Measurements from ENCODE around the gene PTPRN2.
"Not testable (repeated sequence)": the region's sequence is repeated elsewhere in the genome, so short reads cannot be mapped to it uniquely, and the experiment has no call there.

The PTPRN2 gene

DNA sequence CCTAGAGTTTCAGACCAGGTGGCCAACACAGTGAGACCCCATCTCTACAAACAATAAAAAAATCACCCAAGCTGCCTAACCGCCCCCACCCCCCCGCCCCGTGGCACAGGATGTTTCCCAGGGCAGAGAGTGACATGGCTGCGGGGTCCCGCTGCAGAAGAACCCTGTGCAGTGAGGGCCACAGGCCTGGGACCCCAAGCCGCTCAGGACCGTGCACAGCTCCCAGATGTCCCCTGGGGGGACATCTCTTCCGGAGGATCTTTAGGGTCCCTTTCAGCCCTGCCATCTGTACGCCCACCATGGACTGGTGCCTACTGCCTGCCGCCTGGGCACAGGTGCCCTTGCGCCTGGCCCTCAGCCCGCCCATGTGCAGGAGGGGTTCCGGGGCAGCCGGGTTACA lies 877.2 kb downstream of the PTPRN2 start:
- DNase-seq: no peak

- no peak for DNase-seq
Measured at GRCh38 chr7:157709531-157710251, 877.9 kb downstream of the PTPRN2 start.

GRCh38 chr7:157708919-157709295 lies 878.7 kb downstream of the PTPRN2 start:
- DNase-seq: no peak

DNA sequence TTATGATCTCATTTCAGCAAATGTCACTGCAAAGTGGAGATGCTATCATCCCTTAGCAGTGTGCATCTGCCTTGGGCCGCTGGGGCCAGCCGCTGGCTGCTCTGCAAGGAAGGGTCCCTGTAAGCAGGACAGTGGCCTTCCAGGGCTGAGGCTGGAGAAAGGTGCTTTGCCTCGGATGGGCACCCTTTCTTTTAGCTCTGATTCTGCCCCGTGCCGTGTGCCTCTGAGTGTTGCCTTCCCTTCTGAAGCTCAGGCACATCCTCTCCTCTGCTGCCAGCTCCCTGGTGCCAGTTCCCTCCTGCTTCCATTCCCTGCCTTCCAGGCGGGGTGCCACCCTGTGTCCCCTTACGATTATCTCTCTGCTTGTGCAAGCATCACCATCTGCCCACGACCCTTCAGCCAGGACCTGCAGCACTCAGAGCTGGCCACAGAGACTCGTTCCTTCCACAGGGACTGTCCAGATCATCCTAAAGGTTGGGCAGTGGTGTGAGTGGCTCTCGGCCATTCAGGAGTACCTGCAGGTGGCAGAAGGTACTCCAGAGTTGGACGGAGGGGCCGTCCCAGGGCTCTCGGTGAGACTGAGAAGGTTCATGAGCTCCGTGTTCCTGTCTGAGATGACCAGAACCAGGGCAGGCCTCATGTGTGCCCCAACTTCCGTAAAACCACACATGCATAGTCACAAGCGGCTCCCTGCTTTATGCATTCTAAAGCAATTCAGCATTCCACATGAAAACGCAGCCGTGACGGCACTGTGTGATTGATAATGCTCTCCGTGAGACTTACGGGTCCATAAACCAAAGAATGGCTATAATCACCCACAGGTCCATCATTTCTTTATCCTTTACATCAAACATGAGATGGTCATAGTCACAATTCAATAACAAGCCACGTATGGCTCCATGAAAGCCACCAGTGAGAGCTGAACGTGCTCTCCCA lies 879.4 kb downstream of the PTPRN2 start:
- no peak for DNase-seq

DNA sequence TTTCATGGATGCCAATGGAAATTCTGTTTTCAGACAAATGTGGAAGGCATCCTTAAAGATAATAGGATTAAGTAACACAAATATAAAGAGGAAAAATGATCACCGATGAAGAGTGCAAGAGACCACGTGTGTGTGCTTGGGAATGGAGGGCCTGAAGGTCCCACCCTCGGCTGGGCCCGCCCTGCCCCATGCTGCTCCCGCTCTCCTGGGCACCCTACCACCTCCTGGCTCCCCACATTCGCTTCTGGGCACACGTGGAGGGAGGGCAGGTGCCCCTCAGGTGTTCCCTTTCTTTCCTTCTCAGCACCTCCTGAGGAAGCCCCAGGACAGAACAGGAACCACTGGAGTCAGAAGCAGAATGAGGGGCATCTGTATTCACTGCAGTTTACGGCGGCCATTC lies 883.3 kb downstream of the PTPRN2 start:
- DNase-seq: no peak

DNA sequence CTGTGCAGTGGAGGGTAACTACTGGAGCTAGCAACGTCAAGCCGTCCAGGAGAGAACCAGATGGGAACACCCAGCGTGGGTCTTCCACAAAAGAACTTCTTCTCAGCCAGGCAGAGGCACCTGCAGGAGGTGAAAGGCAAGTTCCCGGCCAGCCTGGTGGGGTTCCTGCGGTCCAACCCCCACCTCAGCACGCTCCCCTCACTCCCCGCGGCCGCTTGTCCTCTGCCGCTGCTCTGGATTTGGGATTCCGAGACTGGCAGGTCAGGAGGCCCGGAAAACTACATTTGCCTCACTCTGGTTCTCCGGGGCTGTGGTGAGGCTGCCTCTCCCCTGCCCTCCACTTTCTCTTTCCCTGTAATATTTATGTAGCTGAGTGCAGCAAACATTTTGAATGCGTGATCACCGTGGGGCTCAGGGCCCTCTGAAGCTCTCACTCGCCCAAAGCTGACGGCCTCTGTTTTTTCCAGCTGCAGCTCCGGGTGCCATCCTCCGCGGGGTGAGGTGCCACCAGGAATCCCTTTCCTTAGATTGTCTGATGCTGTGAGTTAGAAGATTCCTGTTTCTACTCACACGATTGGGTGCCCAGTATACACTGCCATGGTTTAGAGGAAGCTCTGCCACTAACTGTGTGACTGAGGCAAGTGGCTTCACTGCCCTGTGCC lies 884.0 kb downstream of the PTPRN2 start:
- DNase-seq: no peak

DNA sequence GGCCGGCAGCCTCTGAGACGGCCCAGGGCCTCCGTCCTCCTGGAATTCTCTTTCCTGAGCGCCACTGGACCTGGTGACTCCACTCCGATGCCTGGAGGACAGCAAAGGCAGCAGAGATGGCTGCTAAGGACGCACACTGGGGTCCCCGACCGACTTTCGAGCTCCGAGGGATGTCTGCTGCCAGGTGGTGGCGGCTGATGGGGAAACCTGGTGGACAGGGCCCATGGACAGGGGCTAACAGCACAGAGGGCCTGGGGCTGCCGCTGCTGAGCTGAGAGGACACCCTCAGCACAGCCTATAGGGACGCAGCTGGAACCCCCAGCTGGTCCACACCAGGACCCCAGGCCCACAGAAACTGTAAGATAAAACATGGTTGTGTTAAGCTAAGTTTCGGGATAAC lies 884.5 kb downstream of the PTPRN2 start:
- no peak for DNase-seq

DNA sequence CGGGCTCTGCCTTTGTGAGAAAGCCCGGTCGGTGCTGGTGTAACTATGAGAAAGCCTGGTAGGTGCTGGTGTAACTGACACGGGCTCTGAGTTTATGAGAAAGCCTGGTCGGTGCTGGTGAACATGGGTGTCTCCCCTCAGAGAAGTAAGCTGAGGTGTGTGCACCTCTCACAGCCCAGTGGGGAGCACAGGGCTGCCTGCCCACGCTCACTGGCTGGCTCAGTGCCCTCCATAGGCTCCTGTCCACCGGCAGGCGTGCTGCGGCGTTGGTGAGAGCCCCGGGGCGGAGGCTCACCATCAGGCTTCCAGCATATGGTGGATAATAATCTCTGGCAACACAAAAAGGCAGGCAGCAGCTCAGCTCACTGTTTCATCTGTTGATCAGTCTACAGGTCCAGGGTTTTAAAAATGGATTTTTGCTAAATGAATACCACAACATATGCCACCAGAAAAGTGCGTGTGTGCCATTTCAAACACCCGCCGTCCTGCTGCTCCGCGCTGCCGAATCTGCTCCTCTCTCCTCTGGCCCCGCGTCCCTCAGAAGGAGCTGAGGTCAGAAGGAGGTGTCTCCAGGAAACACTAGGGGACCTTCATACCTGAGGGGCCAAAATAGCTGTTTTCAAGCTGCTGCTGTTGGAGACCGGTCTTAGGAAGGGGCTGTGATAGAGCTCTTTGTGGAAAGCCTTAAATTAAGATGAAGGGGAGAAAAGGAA lies 885.2 kb downstream of the PTPRN2 start:
- DNase-seq: no peak

- DNase-seq: not testable (repeated sequence)
Measured at GRCh38 chr7:157701395-157702180, 886.0 kb downstream of the PTPRN2 start.

GRCh38 chr7:157700231-157701005 lies 887.2 kb downstream of the PTPRN2 start:
- no peak for DNase-seq

- DNase-seq: no peak
Measured at GRCh38 chr7:157699357-157700013, 888.1 kb downstream of the PTPRN2 start.

GRCh38 chr7:157697287-157697686 lies 890.3 kb downstream of the PTPRN2 start:
- DNase-seq: not testable (repeated sequence)

DNA sequence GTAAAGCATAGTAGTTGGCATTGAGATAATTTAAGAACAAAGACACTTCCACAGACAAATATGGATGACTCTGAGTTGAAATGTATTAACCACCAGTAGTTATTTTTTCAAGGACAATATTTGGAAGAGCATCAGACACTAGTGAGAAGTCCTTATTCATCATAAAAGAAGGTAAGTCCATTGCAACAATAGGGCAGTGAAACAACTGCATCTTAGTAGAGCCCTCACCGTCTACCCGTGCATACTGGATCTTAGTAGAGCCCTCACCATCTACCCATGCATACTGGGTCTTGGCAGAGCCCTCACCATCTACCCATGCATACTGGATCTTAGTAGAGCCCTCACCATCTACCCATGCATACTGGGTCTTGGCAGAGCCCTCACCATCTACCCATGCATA lies 892.0 kb downstream of the PTPRN2 start:
- DNase-seq: not testable (repeated sequence)

DNA sequence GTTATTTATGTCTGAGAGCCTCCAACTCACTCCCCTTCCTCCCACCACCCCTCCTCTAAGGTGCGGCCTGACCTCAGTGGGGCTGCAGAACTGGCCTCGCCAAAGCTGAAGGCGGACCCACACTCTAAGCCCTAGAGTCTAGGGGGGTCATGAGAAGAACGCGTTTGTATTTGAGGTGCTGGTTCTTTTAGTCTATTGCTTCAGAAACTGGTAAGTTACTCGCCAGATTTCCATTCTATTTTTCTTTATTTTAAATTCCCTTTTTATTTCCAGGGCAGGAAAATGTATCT lies 893.3 kb downstream of the PTPRN2 start:
- DNase-seq: no peak

DNA sequence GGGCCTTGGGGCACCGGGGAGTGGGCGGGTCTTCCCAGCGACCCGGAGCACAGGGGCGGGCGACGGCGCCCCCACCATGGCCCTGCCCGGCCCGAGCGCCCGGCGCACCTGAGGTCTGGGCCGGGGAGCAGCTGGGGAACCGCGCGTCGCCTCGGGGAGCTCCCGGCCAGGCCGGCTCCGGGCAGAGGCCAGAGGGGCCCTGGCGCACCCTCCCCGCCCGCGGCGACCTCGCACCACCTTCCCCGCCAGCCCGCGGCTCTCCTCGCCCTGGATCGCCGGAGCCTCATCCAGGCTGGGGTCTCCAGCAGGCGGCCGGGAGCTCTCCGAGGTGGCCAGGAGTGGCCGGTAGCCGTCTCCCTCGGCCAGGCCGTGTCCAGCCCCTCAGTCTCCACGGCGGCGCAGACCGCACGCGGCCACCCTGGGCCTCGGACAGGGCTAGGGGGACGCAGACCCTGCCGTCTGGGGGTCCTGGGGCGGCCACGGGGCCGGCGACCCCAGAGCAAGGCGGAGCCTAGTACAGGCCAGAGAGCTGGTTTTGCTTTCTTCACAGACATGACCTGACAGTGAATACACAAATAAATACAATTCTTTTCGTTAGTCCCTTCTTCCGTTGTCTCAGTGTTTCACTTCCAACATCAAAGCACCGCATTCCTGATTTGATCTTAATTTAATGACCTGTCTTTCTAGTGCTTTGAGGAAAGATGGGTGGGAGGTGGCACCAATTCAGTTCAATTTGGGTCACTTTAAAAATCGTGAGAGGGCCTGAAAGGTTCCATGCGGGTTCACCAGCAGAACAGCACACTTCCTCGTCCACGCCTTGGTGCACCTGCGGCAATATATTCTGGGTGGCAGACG lies 893.9 kb downstream of the PTPRN2 start:
- DNase-seq: no peak

GRCh38 chr7:157693071-157693520 lies 894.5 kb downstream of the PTPRN2 start:
- DNase-seq: no peak

GRCh38 chr7:157692460-157693011 lies 895.1 kb downstream of the PTPRN2 start:
- DNase-seq: no peak

DNA sequence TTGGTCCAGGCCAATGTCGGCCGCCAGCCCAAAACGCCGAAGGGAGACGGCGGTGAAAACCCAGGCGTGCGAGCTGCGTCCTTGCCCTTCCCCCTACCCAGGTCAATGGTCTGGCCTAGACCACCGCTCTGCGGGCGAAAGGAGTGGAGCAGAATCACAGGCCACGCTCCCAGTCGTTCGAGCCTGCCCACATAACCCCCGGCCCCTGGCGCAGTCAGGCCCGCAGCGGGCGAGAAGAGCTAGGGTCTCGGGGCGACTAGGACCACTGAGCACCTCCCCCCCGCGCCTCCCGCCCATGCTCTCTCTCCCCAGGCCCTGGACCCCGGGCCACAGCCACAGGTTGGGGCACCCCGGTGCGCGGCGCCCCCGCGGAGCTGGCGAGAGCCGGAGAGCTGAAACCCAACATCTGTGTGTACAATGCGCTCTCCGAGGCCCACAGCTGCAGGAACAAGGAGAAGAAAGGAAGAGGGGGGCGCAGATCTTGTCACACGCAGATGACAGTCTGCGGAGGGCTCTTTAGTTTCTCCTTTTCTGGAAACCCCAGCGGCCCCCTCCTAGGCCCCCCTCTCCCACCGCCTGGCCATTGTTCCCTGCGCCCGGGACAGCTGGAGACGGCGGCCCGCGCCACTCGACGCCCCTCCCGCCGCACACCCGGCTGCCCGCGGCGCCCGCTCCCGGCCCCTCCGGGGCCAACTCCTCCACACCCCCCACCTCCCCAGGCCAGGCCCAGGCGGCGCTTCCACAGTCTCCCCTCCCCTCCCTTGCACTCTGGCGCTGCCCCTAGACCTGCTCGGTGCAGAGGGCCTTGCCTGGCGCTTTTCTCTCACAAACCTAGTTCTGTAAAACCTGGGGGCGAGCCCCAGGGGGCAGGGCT lies 895.8 kb downstream of the PTPRN2 start:
- DNase-seq: no peak
